ENCODE results near the gene CD9.
"Not testable (repeated sequence)": the region's sequence is repeated elsewhere in the genome, so short reads cannot be mapped to it uniquely, and the experiment has no call there.

- not testable (repeated sequence) for TF ChIP-seq CTCF (IDR thresholded peaks at IDR 0.05 in 4 of 5, conservative IDR thresholded peaks at IDR 0.05 in 1 of 5); POLR2A (IDR thresholded peaks at IDR 0.05)
Observed at GRCh38 chr12:6190767-6191530, 9.3 kb upstream of the CD9 start.

Measured in gastrocnemius medialis (tissue), 4 donors.